Muscle layer of colon (tissue), 2 donors: ENCODE data around the gene SLAIN2.
"Not testable (repeated sequence)": the region's sequence is repeated elsewhere in the genome, so short reads cannot be mapped to it uniquely, and the experiment has no call there.

Experiments used
- H3K27ac ChIP-seq: one replicate; pipeline ENCODE4 v1.7.0; 2013; ENCODE audit warnings: low read depth, mild to moderate bottlenecking, low read length, moderate library complexity
- H3K27me3 ChIP-seq, 2 donors: one replicate each; pipeline ENCODE4 v1.7.0; 2013; ENCODE audit warnings: low read length in 2 of 2, mild to moderate bottlenecking in 2 of 2; ENCODE audit not compliant: insufficient read depth in 2 of 2, control insufficient read depth in 1 of 2
- H3K36me3 ChIP-seq: one replicate; pipeline ENCODE4 v1.7.0; 2013; ENCODE audit warnings: mild to moderate bottlenecking, low read length; ENCODE audit not compliant: insufficient read depth
- H3K4me1 ChIP-seq: one replicate; pipeline ENCODE4 v1.7.0; 2013; ENCODE audit warnings: mild to moderate bottlenecking, low read length; ENCODE audit not compliant: insufficient read depth
- H3K4me3 ChIP-seq, 2 donors: one replicate each; pipeline ENCODE4 v1.7.0; 2013; ENCODE audit warnings: low read length in 2 of 2, low read depth in 1 of 2, mild to moderate bottlenecking in 1 of 2, moderate library complexity in 1 of 2
- H3K9ac ChIP-seq: one replicate; pipeline ENCODE4 v1.7.0; 2013; ENCODE audit warnings: low read length
- H3K9me3 ChIP-seq: one replicate; pipeline ENCODE4 v1.7.0; 2013; ENCODE audit warnings: mild to moderate bottlenecking, low read length
- donor health status: abdominal sarcoma.
- donor health status: Adenocarcinoma of cecum.

The SLAIN2 gene

GRCh38 chr4:48446642-48447041, 105.3 kb downstream of the SLAIN2 start:
- Histone ChIP-seq H3K27me3 (no peaks in the 10 kb centered on the region), H3K36me3 (no peaks in the 10 kb centered on the region), H3K9me3 (no peaks in the 10 kb centered on the region), H3K27ac (no peak overlapping the region), H3K4me1 (no peaks in the 10 kb centered on the region), H3K9ac (no peak overlapping the region), H3K4me3 (no peak overlapping the region)

- H3K27me3 ChIP-seq = no peaks in the 10 kb centered on the region
- no peak overlapping the region for H3K4me3 ChIP-seq
- H3K9ac ChIP-seq = no peak overlapping the region
- no peak overlapping the region for H3K27ac ChIP-seq
- no peaks in the 10 kb centered on the region for H3K9me3 ChIP-seq
- H3K4me1 ChIP-seq = no peaks in the 10 kb centered on the region
- H3K36me3 ChIP-seq = no peaks in the 10 kb centered on the region
Observed at GRCh38 chr4:48449151-48449550, 107.8 kb downstream of the SLAIN2 start.

- Histone ChIP-seq H3K27me3 (no peaks in the 10 kb centered on the region), H3K27ac (no peak overlapping the region), H3K9me3 (no peaks in the 10 kb centered on the region), H3K4me3 (no peak overlapping the region), H3K36me3 (no peaks in the 10 kb centered on the region), H3K4me1 (no peaks in the 10 kb centered on the region), H3K9ac (no peak overlapping the region)
Observed at GRCh38 chr4:48450740-48451139, 109.4 kb downstream of the SLAIN2 start.

GRCh38 chr4:48451656-48452055, 110.3 kb downstream of the SLAIN2 start:
- not testable (repeated sequence) for H3K9me3 ChIP-seq, H3K36me3 ChIP-seq, H3K27ac ChIP-seq, H3K4me1 ChIP-seq, H3K4me3 ChIP-seq, H3K9ac ChIP-seq, H3K27me3 ChIP-seq

GRCh38 chr4:48454591-48454990, 113.3 kb downstream of the SLAIN2 start:
- H3K9me3 ChIP-seq = no peaks in the 10 kb centered on the region
- no peak overlapping the region for H3K9ac ChIP-seq
- H3K4me3 ChIP-seq = no peak overlapping the region
- H3K27ac ChIP-seq = no peak overlapping the region
- H3K4me1 ChIP-seq = no peaks in the 10 kb centered on the region
- H3K27me3 ChIP-seq = no peaks in the 10 kb centered on the region
- no peaks in the 10 kb centered on the region for H3K36me3 ChIP-seq

GRCh38 chr4:48461000-48461399, 119.7 kb downstream of the SLAIN2 start:
- no peaks in the 10 kb centered on the region for H3K9me3 ChIP-seq

GRCh38 chr4:48462363-48462762, 121.0 kb downstream of the SLAIN2 start:
- H3K9ac ChIP-seq = no peak overlapping the region
- H3K4me3 ChIP-seq = no peak overlapping the region
- no peaks in the 10 kb centered on the region for H3K27me3 ChIP-seq
- H3K9me3 ChIP-seq = no peaks in the 10 kb centered on the region
- no peak overlapping the region for H3K27ac ChIP-seq
- no peaks in the 10 kb centered on the region for H3K36me3 ChIP-seq
- no peaks in the 10 kb centered on the region for H3K4me1 ChIP-seq

More at GRCh38 chr4:48461000-48461399, 119.7 kb downstream of the SLAIN2 start:
- Histone ChIP-seq H3K27me3 (no peaks in the 10 kb centered on the region), H3K36me3 (no peaks in the 10 kb centered on the region), H3K4me1 (no peaks in the 10 kb centered on the region), H3K4me3 (no peak overlapping the region), H3K27ac (no peak overlapping the region), H3K9ac (no peak overlapping the region)

- Histone ChIP-seq H3K27ac (no peak overlapping the region), H3K27me3 (no peaks in the 10 kb centered on the region), H3K9ac (no peak overlapping the region)
Observed at GRCh38 chr4:48467442-48467841, 126.1 kb downstream of the SLAIN2 start.

GRCh38 chr4:48467891-48468290, 126.6 kb downstream of the SLAIN2 start:
- no peak overlapping the region for H3K27ac ChIP-seq
- H3K4me3 ChIP-seq = no peak overlapping the region
- H3K27me3 ChIP-seq = no peaks in the 10 kb centered on the region
- H3K9ac ChIP-seq = no peak overlapping the region
- no peaks in the 10 kb centered on the region for H3K4me1 ChIP-seq
- H3K36me3 ChIP-seq = no peaks in the 10 kb centered on the region
- H3K9me3 ChIP-seq = no peaks in the 10 kb centered on the region

More at GRCh38 chr4:48467442-48467841, 126.1 kb downstream of the SLAIN2 start:
- Histone ChIP-seq H3K9me3 (no peaks in the 10 kb centered on the region), H3K4me3 (no peak overlapping the region), H3K36me3 (no peaks in the 10 kb centered on the region), H3K4me1 (no peaks in the 10 kb centered on the region)

GRCh38 chr4:48470137-48470536, 128.8 kb downstream of the SLAIN2 start:
- no peaks in the 10 kb centered on the region for H3K9me3 ChIP-seq
- H3K27ac ChIP-seq = no peak overlapping the region
- no peaks in the 10 kb centered on the region for H3K4me1 ChIP-seq
- no peak overlapping the region for H3K4me3 ChIP-seq
- H3K36me3 ChIP-seq = no peaks in the 10 kb centered on the region
- H3K27me3 ChIP-seq = no peaks in the 10 kb centered on the region
- H3K9ac ChIP-seq = no peak overlapping the region

- no peak overlapping the region for H3K4me3 ChIP-seq
- no peaks in the 10 kb centered on the region for H3K4me1 ChIP-seq
- H3K36me3 ChIP-seq = no peaks in the 10 kb centered on the region
- no peak overlapping the region for H3K27ac ChIP-seq
- H3K9me3 ChIP-seq = no peaks in the 10 kb centered on the region
- H3K27me3 ChIP-seq = no peaks in the 10 kb centered on the region
- H3K9ac ChIP-seq = no peak overlapping the region
Observed at GRCh38 chr4:48470570-48470969, 129.2 kb downstream of the SLAIN2 start.

- H3K9ac ChIP-seq = no peak overlapping the region
- H3K36me3 ChIP-seq = no peaks in the 10 kb centered on the region
- no peaks in the 10 kb centered on the region for H3K9me3 ChIP-seq
- H3K27me3 ChIP-seq = no peaks in the 10 kb centered on the region
- no peak overlapping the region for H3K4me3 ChIP-seq
- no peak overlapping the region for H3K27ac ChIP-seq
- H3K4me1 ChIP-seq = no peaks in the 10 kb centered on the region
Observed at GRCh38 chr4:48472794-48473193, 131.5 kb downstream of the SLAIN2 start.
